Gastrocnemius medialis (tissue), 4 donors: ENCODE results near the gene C3. TPM values are rescaled to one million over a fixed set of nuclear protein-coding genes. Genes with fewer than 3 reads are reported as not detected.

Source experiments
- ATAC-seq, 2 donors: fragments of 150-250 bp; one replicate each; pipeline ENCODE4 v1.9.1; 2016
- DNase-seq, 2 donors: peaks; one replicate each; pipeline ENCODE4 v3.0.0-alpha.2; 2019
- H3K27ac ChIP-seq, 4 donors: fragments of 200-600 bp; sonication (generic); 1 replicate in 1 of 4; 2 replicates in 3 of 4; pipeline ENCODE4 v1.5.1; 2016 to 2018; ENCODE audit warnings: mild to moderate bottlenecking in 2 of 4, moderate library complexity in 1 of 4
- H3K27me3 ChIP-seq, 3 donors: fragments of 200-600 bp; sonication (generic) in 2 of 3; 1 replicate in 1 of 3; 2 replicates in 2 of 3; pipeline versions ENCODE4 v1.5.1 to v1.6.0; 2016 to 2019; ENCODE audit warnings: mild to moderate bottlenecking in 1 of 3, moderate library complexity in 1 of 3
- H3K36me3 ChIP-seq, 2 donors: fragments of 200-600 bp; sonication (generic) in 1 of 2; one replicate each; pipeline ENCODE4 v1.5.1; 2017 to 2018
- H3K4me1 ChIP-seq, 2 donors: fragments of 200-600 bp; sonication (generic) in 1 of 2; one replicate each; pipeline ENCODE4 v1.5.1; 2016 to 2017; ENCODE audit warnings: mild to moderate bottlenecking in 2 of 2
- H3K4me3 ChIP-seq, 4 donors: fragments of 200-600 bp; sonication (generic) in 3 of 4; 1 replicate in 1 of 4; 2 replicates in 3 of 4; pipeline ENCODE4 v1.5.1; 2016 to 2019; ENCODE audit warnings: mild to moderate bottlenecking in 2 of 4
- H3K9me3 ChIP-seq, 3 donors: fragments of 200-600 bp; sonication (generic) in 2 of 3; 1 replicate in 1 of 3; 2 replicates in 2 of 3; pipeline ENCODE4 v1.5.1; 2016 to 2019
- CTCF ChIP-seq, 5 experiments: fragments of 450-650 bp in 3 of 5; fragments of 200-600 bp in 2 of 5; sonication (generic) in 2 of 5; IDR thresholded peaks in 4 of 5; conservative IDR thresholded peaks in 1 of 5; 1 replicate in 4 of 5; 2 replicates in 1 of 5; pipeline ENCODE4 v1.5.1; 2016 to 2019; ENCODE audit warnings: antibody characterized with exemption in 5 of 5, mild to moderate bottlenecking in 3 of 5, moderate library complexity in 3 of 5
- POLR2A ChIP-seq, 2 donors: fragments of 450-650 bp; IDR thresholded peaks; one replicate each; pipeline ENCODE4 v1.6.1; 2017; ENCODE audit warnings: antibody characterized with exemption in 2 of 2, mild to moderate bottlenecking in 2 of 2, moderate library complexity in 2 of 2
- in situ Hi-C, 4 donors: fragments of 200-750 bp; cut with MboI; loops; one replicate each; pipeline versions ENCODE4 v1.15.0 to v1.8.0; 2017; ENCODE audit warnings: low sequenced_read_pairs in 4 of 4
- intact Hi-C: fragments of 100-400 bp; cut with DNase I; formaldehyde crosslinking; loops from one replicate; pipeline ENCODE4 v1.15.1; 2023; ENCODE audit warnings: low total_unique reads
- total RNA-seq, 4 donors: library from RNA; depleted of rRNA; stranded (reverse); fragments of >200 nt; gene quantifications; one replicate each; pipeline versions ENCODE4 v1.1.0 to v1.2.3, GENCODE V29; 2016

The C3 gene
- total RNA-seq, 4 donors from 2014 or later = 25.9 to 121 (median 70.6) TPM

GRCh38 chr19:6696239-6696820 is 24.1 kb downstream of the C3 start:
- ATAC-seq (no peak), DNase-seq (no peak)
- intact Hi-C loops (no loop called here), in situ Hi-C loops (no loop called here)
- no peak for TF ChIP-seq CTCF (IDR thresholded peaks at IDR 0.05 in 4 of 5, conservative IDR thresholded peaks at IDR 0.05 in 1 of 5)
- TF ChIP-seq POLR2A (IDR thresholded peaks at IDR 0.05) = no peak
- H3K36me3 ChIP-seq = no peaks in the 10 kb centered on the region
- H3K9me3 ChIP-seq = no peaks in the 10 kb centered on the region
- H3K27me3 ChIP-seq = no peaks in the 10 kb centered on the region
- H3K4me1 ChIP-seq = no peaks in the 10 kb centered on the region
- H3K4me3 ChIP-seq = no peak overlapping the region
- no peak overlapping the region for H3K27ac ChIP-seq

- no peaks in the 10 kb centered on the region for H3K27me3 ChIP-seq
- no peak overlapping the region for H3K4me3 ChIP-seq
- no peak for DNase-seq
- no peaks in the 10 kb centered on the region for H3K9me3 ChIP-seq
- H3K27ac ChIP-seq = no peak overlapping the region
- no peaks in the 10 kb centered on the region for H3K4me1 ChIP-seq
- in situ Hi-C loops = no loop called here
- intact Hi-C loops = no loop called here
- no peaks in the 10 kb centered on the region for H3K36me3 ChIP-seq
- TF ChIP-seq CTCF (IDR thresholded peaks at IDR 0.05 in 4 of 5, conservative IDR thresholded peaks at IDR 0.05 in 1 of 5) (no peak), POLR2A (IDR thresholded peaks at IDR 0.05) (no peak)
- no peak for ATAC-seq
Observed at GRCh38 chr19:6694147-6694815, 26.2 kb downstream of the C3 start.

GRCh38 chr19:6693681-6694080 is 26.8 kb downstream of the C3 start:
- H3K27me3 ChIP-seq = no peaks in the 10 kb centered on the region
- H3K36me3 ChIP-seq = no peaks in the 10 kb centered on the region
- intact Hi-C loops (no loop called here), in situ Hi-C loops (no loop called here)
- ATAC-seq (no peak), DNase-seq (no peak)
- no peak overlapping the region for H3K4me3 ChIP-seq
- TF ChIP-seq CTCF (IDR thresholded peaks at IDR 0.05 in 4 of 5, conservative IDR thresholded peaks at IDR 0.05 in 1 of 5) = no peak
- no peak for TF ChIP-seq POLR2A (IDR thresholded peaks at IDR 0.05)
- H3K27ac ChIP-seq = no peak overlapping the region
- H3K9me3 ChIP-seq = no peaks in the 10 kb centered on the region
- H3K4me1 ChIP-seq = no peaks in the 10 kb centered on the region

- no peak for ATAC-seq
Observed at GRCh38 chr19:6693056-6693471, 27.4 kb downstream of the C3 start.

More at GRCh38 chr19:6693056-6693471, 27.4 kb downstream of the C3 start:
- in situ Hi-C loops = no loop called here
- no peak for DNase-seq
- Histone ChIP-seq H3K27ac (no peak overlapping the region), H3K4me3 (no peak overlapping the region), H3K4me1 (no peaks in the 10 kb centered on the region), H3K36me3 (no peaks in the 10 kb centered on the region), H3K9me3 (no peaks in the 10 kb centered on the region), H3K27me3 (no peaks in the 10 kb centered on the region)
- intact Hi-C loops = no loop called here
- TF ChIP-seq CTCF (IDR thresholded peaks at IDR 0.05 in 4 of 5, conservative IDR thresholded peaks at IDR 0.05 in 1 of 5) = no peak
- no peak for TF ChIP-seq POLR2A (IDR thresholded peaks at IDR 0.05)
